ENCODE measurements around the gene RILP. TPM values are rescaled to one million over a fixed set of nuclear protein-coding genes. Genes with fewer than 3 reads are reported as not detected.
A peak's percentile ranks its signal among the peaks of the same experiment; 100 is the strongest.

RILP gene
- total and polyA plus RNA-seq, 2 donors (not counting 1 experiment from before 2014, with no cell fraction given) = 7.4 to 12.4 TPM

DNA sequence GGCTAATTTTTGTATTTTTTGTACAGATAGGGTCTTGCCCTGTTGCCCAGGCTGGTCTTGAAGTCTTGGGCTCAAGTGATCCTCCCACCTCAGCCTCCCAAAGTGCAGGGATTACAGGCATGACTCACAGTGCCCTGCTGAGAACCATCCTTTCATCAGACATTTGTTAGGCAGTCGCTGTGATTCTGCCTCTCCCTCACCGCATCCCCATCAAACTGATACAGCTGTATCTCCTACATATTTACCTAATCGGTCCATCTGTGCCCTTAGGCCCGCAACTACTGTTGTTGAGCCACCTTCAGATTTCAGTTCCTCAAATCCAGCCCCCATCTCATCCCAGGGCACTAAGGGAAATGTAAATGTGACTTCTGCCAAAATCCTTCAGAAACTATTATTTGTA, 19.0 kb downstream of the RILP start:
- peaks cover 6% of the 10 kb centered on the region for H3K27me3 ChIP-seq (ENCODE audit: control insufficient read depth, insufficient read depth, low read length)
- H3K9ac ChIP-seq (ENCODE audit: insufficient read depth, low read length) = no peak overlapping the region
- H3K79me2 ChIP-seq (ENCODE audit: control insufficient read depth, insufficient read depth, low read length) = no peaks in the 10 kb centered on the region
- DNase-seq (ENCODE audit: low read depth in 2 of 2) = no peak
- peaks cover 6% of the 10 kb centered on the region for H3K4me1 ChIP-seq (ENCODE audit: control insufficient read depth, extremely low read depth, insufficient read depth, low read length)
- H3K9me3 ChIP-seq (ENCODE audit: control insufficient read depth, insufficient read depth, low read depth, low read length) = no peaks in the 10 kb centered on the region
- no peak overlapping the region for H3K4me3 ChIP-seq (replicated peaks in 1 of 4; ENCODE audit: control extremely low read depth in 1 of 4, insufficient read depth in 1 of 4, low read depth in 3 of 4, low read length in 4 of 4)
- no peaks in the 10 kb centered on the region for H4K20me1 ChIP-seq (ENCODE audit: control insufficient read depth, extremely low read depth, insufficient read depth, low read length)
- no peaks in the 10 kb centered on the region for H3K36me3 ChIP-seq (ENCODE audit: control insufficient read depth, insufficient read depth, low read length)
- H3K4me2 ChIP-seq (ENCODE audit: extremely low read depth, insufficient read depth, low read length) = no peak overlapping the region
- TF ChIP-seq, protein P1, sequence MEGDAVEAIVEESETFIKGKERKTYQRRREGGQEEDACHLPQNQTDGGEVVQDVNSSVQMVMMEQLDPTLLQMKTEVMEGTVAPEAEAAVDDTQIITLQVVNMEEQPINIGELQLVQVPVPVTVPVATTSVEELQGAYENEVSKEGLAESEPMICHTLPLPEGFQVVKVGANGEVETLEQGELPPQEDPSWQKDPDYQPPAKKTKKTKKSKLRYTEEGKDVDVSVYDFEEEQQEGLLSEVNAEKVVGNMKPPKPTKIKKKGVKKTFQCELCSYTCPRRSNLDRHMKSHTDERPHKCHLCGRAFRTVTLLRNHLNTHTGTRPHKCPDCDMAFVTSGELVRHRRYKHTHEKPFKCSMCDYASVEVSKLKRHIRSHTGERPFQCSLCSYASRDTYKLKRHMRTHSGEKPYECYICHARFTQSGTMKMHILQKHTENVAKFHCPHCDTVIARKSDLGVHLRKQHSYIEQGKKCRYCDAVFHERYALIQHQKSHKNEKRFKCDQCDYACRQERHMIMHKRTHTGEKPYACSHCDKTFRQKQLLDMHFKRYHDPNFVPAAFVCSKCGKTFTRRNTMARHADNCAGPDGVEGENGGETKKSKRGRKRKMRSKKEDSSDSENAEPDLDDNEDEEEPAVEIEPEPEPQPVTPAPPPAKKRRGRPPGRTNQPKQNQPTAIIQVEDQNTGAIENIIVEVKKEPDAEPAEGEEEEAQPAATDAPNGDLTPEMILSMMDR (conservative IDR thresholded peaks at IDR 0.05 in 1 of 2, IDR thresholded peaks at IDR 0.05 in 1 of 2; ENCODE audit: low read depth in 1 of 2, low read length in 2 of 2) = no peak
- H2AFZ ChIP-seq (ENCODE audit: low read length) = no peak overlapping the region
- no peak overlapping the region for H3K27ac ChIP-seq (ENCODE audit: insufficient read depth, low read length)

DNA sequence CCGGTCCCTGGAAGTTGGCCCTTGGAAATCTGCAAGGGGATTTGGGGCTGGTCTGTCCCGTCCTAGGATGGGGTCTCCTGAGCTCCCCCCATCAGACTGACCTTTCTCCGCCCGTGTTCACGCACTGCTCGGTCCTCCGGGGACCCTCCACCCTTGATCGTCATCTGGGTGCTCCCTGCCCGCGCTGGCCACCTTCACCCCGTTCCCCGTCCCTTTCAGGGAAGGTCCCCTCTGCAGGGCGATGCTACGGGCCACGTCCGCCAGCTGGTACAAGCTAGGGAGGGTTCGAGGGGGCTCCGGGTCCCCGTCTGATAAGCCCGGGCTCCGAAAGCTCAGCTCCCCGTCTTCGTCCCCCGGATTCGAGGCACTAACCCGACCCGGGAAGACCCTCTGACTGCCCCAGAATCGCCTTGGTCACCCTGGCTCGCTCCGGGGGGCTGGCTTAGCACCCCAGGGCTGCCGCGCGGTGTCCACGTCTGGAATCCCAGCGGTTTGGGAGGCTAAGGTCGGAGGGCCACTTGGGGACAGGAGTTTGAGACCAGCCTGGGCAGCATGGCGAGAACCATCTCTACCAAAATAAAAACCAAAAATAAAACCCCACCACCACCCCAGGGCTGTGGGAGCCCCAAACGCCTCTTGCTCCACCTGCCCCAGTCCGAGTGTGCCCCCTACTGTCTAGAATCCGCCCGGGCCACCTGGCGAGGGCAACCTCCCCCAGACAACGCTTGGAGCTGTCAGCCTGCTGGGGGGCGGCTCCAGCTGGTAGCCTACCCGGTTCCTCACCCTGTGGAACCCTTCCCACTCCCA, 20.0 kb downstream of the RILP start:
- Histone ChIP-seq H3K4me2 (ENCODE audit: extremely low read depth, insufficient read depth, low read length) (peak overlapping the region; percentile 67), H3K27me3 (ENCODE audit: control insufficient read depth, insufficient read depth, low read length) (peaks cover 6% of the 10 kb centered on the region), H3K9ac (ENCODE audit: insufficient read depth, low read length) (no peak overlapping the region), H3K9me3 (ENCODE audit: control insufficient read depth, insufficient read depth, low read depth, low read length) (no peaks in the 10 kb centered on the region), H3K79me2 (ENCODE audit: control insufficient read depth, insufficient read depth, low read length) (no peaks in the 10 kb centered on the region), H3K36me3 (ENCODE audit: control insufficient read depth, insufficient read depth, low read length) (no peaks in the 10 kb centered on the region), H3K4me3 (replicated peaks in 1 of 4; ENCODE audit: control extremely low read depth in 1 of 4, insufficient read depth in 1 of 4, low read depth in 3 of 4, low read length in 4 of 4) (peak overlapping the region; percentile 42 to 80 (median 74)), H4K20me1 (ENCODE audit: control insufficient read depth, extremely low read depth, insufficient read depth, low read length) (no peaks in the 10 kb centered on the region), H2AFZ (ENCODE audit: low read length) (peak overlapping the region; percentile 61), H3K4me1 (ENCODE audit: control insufficient read depth, extremely low read depth, insufficient read depth, low read length) (peaks cover 6% of the 10 kb centered on the region), H3K27ac (ENCODE audit: insufficient read depth, low read length) (no peak overlapping the region)
- no peak for DNase-seq (ENCODE audit: low read depth in 2 of 2)
- TF ChIP-seq EZH2 (IDR thresholded peaks at IDR 0.05; ENCODE audit: low read length, missing control alignments) = no peak
- TF ChIP-seq, protein P1 (conservative IDR thresholded peaks at IDR 0.05 in 1 of 2, IDR thresholded peaks at IDR 0.05 in 1 of 2; ENCODE audit: low read depth in 1 of 2, low read length in 2 of 2) = peak; percentile 49 to 64

DNA sequence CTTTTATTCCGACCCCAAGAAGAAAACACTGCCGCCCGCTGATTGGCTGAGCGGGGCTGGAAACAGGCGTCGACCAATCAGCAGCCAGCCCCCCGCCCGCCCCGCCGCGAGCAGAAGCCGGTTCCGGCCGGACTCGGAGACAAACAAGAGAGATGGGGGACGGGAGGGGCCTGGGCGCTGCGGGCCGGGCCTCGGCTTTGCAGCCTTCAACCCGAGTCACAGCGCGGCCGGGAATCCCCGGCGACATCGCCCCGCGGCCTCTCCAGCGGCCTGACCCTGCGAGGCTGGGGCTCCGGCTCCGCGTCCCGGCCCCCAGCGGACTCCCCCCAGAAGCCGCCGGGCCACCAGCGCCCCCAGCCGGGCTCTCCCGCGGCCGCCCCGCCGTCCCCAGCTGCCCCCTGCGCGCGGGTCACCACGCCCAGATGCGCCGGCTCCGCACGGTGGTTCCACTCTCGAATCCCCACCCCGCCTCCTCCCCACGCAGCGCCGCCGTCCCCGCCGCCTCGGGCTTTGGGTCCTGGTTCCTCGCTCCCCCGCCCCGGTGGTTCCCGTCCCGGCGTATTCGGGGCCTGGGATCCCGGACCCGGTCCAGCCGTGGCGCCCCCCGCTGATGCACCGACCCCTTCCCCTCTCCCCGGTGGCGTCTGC, 20.7 kb downstream of the RILP start:
- DNase-seq (ENCODE audit: low read depth in 2 of 2) = peak; percentile 90
- Histone ChIP-seq H3K27ac (ENCODE audit: insufficient read depth, low read length) (peak overlapping the region; percentile 75), H3K4me3 (replicated peaks in 1 of 4; ENCODE audit: control extremely low read depth in 1 of 4, insufficient read depth in 1 of 4, low read depth in 3 of 4, low read length in 4 of 4) (peak overlapping the region; percentile 42 to 80 (median 74)), H3K4me1 (ENCODE audit: control insufficient read depth, extremely low read depth, insufficient read depth, low read length) (peaks cover 6% of the 10 kb centered on the region), H3K36me3 (ENCODE audit: control insufficient read depth, insufficient read depth, low read length) (no peaks in the 10 kb centered on the region), H3K9me3 (ENCODE audit: control insufficient read depth, insufficient read depth, low read depth, low read length) (no peaks in the 10 kb centered on the region), H4K20me1 (ENCODE audit: control insufficient read depth, extremely low read depth, insufficient read depth, low read length) (no peaks in the 10 kb centered on the region), H3K27me3 (ENCODE audit: control insufficient read depth, insufficient read depth, low read length) (peaks cover 6% of the 10 kb centered on the region), H2AFZ (ENCODE audit: low read length) (no peak overlapping the region), H3K79me2 (ENCODE audit: control insufficient read depth, insufficient read depth, low read length) (no peaks in the 10 kb centered on the region), H3K9ac (ENCODE audit: insufficient read depth, low read length) (peak overlapping the region; percentile 74), H3K4me2 (ENCODE audit: extremely low read depth, insufficient read depth, low read length) (peak overlapping the region; percentile 98)
- TF ChIP-seq EZH2 (IDR thresholded peaks at IDR 0.05; ENCODE audit: low read length, missing control alignments) = no peak
- TF ChIP-seq, protein P1 (conservative IDR thresholded peaks at IDR 0.05 in 1 of 2, IDR thresholded peaks at IDR 0.05 in 1 of 2; ENCODE audit: low read depth in 1 of 2, low read length in 2 of 2) = peak in 1 of 2 donors; percentile 16
